ENCODE data around the gene BCAS4. TPM values are rescaled to one million over a fixed set of nuclear protein-coding genes. Genes with fewer than 3 reads are reported as not detected.
A peak's percentile ranks its signal among the peaks of the same experiment; 100 is the strongest.

Gene BCAS4
- total RNA-seq, 3 donors from 2014 or later (not counting 1 experiment from before 2014, with no cell fraction given) = 7.7 to 13.5 (median 10.5) TPM

GRCh38 chr20:50926530-50926929, 131.7 kb downstream of the BCAS4 start:
- Mint-ChIP-seq H3K36me3 (no peaks in the 10 kb centered on the region), H3K9me3 (no peaks in the 10 kb centered on the region), H3K27ac (peak overlapping the region; percentile 69 to 98), H3K27me3 (ENCODE audit: low read depth in 2 of 2) (no peaks in the 10 kb centered on the region), H3K4me1 (peaks cover 56 to 62% of the 10 kb centered on the region in 2 donors), H3K4me3 (no peak overlapping the region)
- peaks cover 23% of the 10 kb centered on the region for H3K4me1 ChIP-seq (ENCODE audit: control insufficient read depth, insufficient read depth, low read length)
- H3K4me3 ChIP-seq (ENCODE audit: low read length) = no peak overlapping the region
- ATAC-seq = no peak
- no peaks in the 10 kb centered on the region for H3K27me3 ChIP-seq (ENCODE audit: control insufficient read depth, insufficient read depth, low read length)
- no CpG with 5 or more reads among the region's 1 CpG for WGBS (ENCODE audit: insufficient coverage)
- H3K27ac ChIP-seq (ENCODE audit: low read length) = no peak overlapping the region
- DNase-seq = no peak
- no peak for TF ChIP-seq CTCF (IDR thresholded peaks at IDR 0.05)
- peaks cover 29% of the 10 kb centered on the region for H3K36me3 ChIP-seq (ENCODE audit: control insufficient read depth, insufficient read depth, low read length)
- intact Hi-C loops (cut with micrococcal nuclease) = no loop called here
- H3K9me3 ChIP-seq (ENCODE audit: control insufficient read depth, insufficient read depth, low read length) = no peaks in the 10 kb centered on the region

Other genes with a start within 250 kb of the BCAS4 start
- gene RIPOR3, start 103.5 kb upstream of the BCAS4 start, total RNA-seq = under 1 TPM in 1 of 3 donors, not detected in 2; 0.45 TPM
- 1 to 10 TPM; 1.5 to 5.0 (median 4.1) TPM for gene PARD6B, start 63.5 kb upstream of the BCAS4 start, total RNA-seq
- gene ADNP, start 136.4 kb downstream of the BCAS4 start, total RNA-seq = 10 to 100 TPM; 56.8 to 75.8 (median 66.8) TPM
- 10 to 100 TPM; 21.2 to 26.1 (median 25.6) TPM for gene DPM1, start 163.5 kb downstream of the BCAS4 start, total RNA-seq
- 1 to 10 TPM; 2.2 to 2.5 (median 2.3) TPM for gene MOCS3, start 163.8 kb downstream of the BCAS4 start, total RNA-seq
- gene KCNG1, start 228.0 kb downstream of the BCAS4 start, total RNA-seq = not detected

All from natural killer cell (primary cell).